Large intestine (tissue), 3 donors: ENCODE results near the gene GMPR2. TPM values are rescaled to one million over a fixed set of nuclear protein-coding genes. Genes with fewer than 3 reads are reported as not detected.
A peak's percentile ranks its signal among the peaks of the same experiment; 100 is the strongest.

ENCODE experiments used
- DNase-seq, 2 donors: peaks; one replicate each; pipeline versions ENCODE4 v3.0.0 to v3.0.0-alpha.2; 2013
- H3K27ac ChIP-seq: one replicate; pipeline ENCODE4 v1.5.1; 2013; ENCODE audit warnings: low read length
- H3K27me3 ChIP-seq: 2 replicates; pipeline ENCODE4 v1.6.1; 2013; ENCODE audit warnings: low read length; ENCODE audit not compliant: control insufficient read depth, insufficient read depth
- H3K36me3 ChIP-seq: 2 replicates; pipeline ENCODE4 v1.6.1; 2013; ENCODE audit warnings: low read length; ENCODE audit not compliant: control insufficient read depth, insufficient read depth
- H3K4me1 ChIP-seq: one replicate; pipeline ENCODE4 v1.6.1; 2013; ENCODE audit warnings: low read length; ENCODE audit not compliant: control insufficient read depth, insufficient read depth
- H3K4me3 ChIP-seq: one replicate; pipeline ENCODE4 v1.5.1; 2013; ENCODE audit warnings: low read length
- H3K9me3 ChIP-seq: one replicate; pipeline ENCODE4 v1.6.1; 2013; ENCODE audit warnings: mild to moderate bottlenecking, low read depth, low read length, moderate library complexity; ENCODE audit not compliant: control insufficient read depth
- WGBS: methylation state at CpG from one replicate; pipeline ENCODE4 v1.1.5; 2013; ENCODE audit warnings: low lambda C conversion rate; ENCODE audit not compliant: insufficient coverage; 5-methylcytosine and 5-hydroxymethylcytosine counted together
- polyA plus RNA-seq: library from polyadenylated mRNA; unstranded; fragments of 120-200 nt; gene quantifications from one replicate; pipeline ENCODE4 v1.2.1, GENCODE V29; 2013

Gene GMPR2
- polyA plus RNA-seq, 1 donor, result 85.9 TPM

DNA sequence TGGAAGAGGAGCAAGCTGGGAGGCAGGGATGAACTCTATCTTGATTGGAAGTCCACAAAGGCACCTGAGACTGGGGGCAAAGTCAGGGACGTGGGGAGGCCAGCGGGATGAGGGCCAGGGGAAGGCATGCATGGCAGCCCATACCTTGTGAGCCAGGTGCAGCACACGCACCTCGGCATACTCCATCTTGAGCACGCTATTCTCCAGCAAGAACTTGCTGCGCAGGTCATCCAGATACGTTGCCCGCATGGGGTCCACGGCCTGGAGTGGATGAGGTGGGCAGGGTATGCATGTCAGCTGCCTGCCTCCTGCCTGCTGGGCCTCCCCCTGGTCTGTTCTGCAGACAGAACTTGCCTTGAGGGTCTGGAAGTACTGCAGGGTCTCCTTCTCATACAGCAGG lies 34.8 kb downstream of the GMPR2 start:
- Histone ChIP-seq H3K4me3 (no peak overlapping the region), H3K36me3 (peaks cover 39% of the 10 kb centered on the region), H3K9me3 (no peaks in the 10 kb centered on the region), H3K27me3 (no peaks in the 10 kb centered on the region), H3K27ac (no peak overlapping the region), H3K4me1 (peaks cover 9% of the 10 kb centered on the region)
- no peak for DNase-seq
- WGBS, result no CpG with 5 or more reads among the region's 9 CpGs

DNA sequence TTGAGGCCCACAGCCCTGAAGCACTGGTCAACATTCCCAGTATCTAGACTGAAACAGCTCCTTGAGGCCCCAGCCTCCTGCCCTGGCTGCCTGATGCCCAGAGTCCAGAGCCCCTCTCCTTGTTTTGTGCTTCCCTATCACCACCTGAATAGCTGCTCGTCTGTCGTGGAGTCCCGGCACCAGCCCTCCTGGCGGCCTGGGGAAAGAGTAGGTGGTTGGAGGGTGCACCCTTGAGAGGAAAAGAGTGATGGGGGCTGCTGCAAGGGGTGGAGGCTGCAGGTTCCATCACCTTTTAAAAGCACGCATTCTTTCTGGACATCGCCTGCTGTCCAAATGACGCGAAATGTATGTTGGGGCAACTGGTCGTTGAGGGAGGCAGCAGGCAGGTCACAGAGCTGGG lies 35.5 kb downstream of the GMPR2 start:
- no CpG with 5 or more reads among the region's 9 CpGs for WGBS
- DNase-seq, result no peak
- Histone ChIP-seq H3K9me3 (no peaks in the 10 kb centered on the region), H3K4me3 (no peak overlapping the region), H3K27me3 (no peaks in the 10 kb centered on the region), H3K36me3 (peaks cover 39% of the 10 kb centered on the region), H3K4me1 (peaks cover 9% of the 10 kb centered on the region), H3K27ac (no peak overlapping the region)

DNA sequence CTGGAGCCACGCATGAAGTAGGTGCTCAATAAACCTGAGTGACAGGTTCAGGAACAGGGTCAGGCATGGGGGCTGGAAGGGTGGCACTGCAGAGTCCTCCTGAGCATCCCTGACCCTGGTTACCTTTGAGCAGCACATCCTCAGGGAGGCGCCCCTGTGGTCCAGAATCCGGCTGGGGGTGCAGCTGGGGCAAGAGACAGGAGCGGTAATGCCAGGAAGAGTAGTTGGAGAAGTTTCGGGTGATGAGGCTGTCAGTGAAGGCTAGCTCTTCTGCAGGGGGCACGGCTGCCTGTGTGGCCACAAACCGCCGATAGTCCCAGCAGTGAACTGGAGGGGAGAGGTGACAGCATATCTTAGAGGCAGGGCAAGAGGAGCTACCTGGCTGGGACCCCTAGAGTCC lies 36.6 kb downstream of the GMPR2 start:
- Histone ChIP-seq H3K4me3 (no peak overlapping the region), H3K4me1 (peaks cover 9% of the 10 kb centered on the region), H3K27me3 (no peaks in the 10 kb centered on the region), H3K27ac (no peak overlapping the region), H3K36me3 (peaks cover 39% of the 10 kb centered on the region), H3K9me3 (no peaks in the 10 kb centered on the region)
- WGBS, result no CpG with 5 or more reads among the region's 8 CpGs
- DNase-seq, result no peak

DNA sequence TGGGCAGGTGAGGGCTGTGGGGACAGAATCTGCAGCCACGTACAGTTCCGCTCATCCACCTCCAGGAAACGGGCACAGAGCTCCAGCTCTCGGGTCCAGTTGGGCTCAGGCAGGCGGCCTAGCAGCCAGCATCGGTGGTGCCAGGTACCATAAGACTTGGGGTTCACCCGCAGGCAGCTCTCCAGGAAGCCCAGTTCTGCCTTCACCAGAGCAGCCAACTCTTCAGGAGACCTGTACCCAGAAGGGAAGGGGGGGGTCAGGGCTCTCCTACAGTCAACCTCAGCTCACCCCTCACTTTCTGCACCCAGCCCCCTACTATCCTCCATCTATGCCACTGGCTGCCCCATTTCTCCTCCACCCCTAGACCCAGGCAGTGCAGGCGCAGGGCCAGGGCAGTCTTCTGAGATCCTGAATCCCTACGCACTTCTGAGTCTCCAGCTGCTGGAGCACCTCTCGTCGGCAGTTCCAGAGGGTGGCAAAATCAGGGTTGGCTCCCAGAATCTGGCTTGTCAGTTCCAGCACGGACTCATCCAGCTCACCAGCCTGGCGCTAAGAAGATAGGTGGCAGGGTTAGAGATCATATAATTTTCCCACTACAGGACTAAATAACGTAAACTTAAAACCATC lies 37.3 kb downstream of the GMPR2 start:
- no peak for DNase-seq
- Histone ChIP-seq H3K4me3 (no peak overlapping the region), H3K27ac (no peak overlapping the region), H3K9me3 (no peaks in the 10 kb centered on the region), H3K36me3 (peaks cover 39% of the 10 kb centered on the region), H3K27me3 (no peaks in the 10 kb centered on the region), H3K4me1 (peaks cover 9% of the 10 kb centered on the region)
- 100% methylated on average over 1 of the region's 14 CpGs for WGBS

DNA sequence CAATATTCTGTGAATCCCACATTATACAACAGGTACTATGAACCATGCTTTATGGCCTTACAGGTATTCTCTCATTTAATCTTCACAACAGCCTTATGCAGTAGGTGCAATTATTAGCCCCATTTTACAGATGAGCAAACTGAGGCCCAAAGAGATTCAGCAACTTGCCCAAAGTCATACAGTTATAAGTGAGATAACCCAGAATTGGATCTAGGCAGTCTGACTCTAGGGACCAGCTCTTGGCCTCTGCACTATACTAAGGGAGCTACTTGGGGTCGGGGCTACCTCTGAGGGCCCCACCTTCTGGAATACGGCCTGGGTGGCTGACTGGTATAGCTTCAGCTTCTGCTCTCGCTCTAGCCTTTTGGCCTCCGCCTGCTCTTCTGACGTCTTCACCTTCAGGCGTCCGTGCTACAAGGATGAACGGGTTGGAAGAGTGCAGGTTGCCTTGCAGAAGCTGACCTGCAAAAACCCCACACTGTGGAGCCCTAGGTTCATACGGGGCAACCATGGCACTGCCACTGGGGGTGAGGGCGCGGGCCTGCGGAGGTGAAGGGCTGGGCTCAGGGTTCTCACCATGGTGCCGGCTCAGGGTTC lies 37.9 kb downstream of the GMPR2 start:
- peak overlapping the region; percentile 81 for H3K27ac ChIP-seq
- DNase-seq, result no peak
- peak overlapping the region; percentile 65 for H3K4me3 ChIP-seq
- no CpG with 5 or more reads among the region's 13 CpGs for WGBS
- no peaks in the 10 kb centered on the region for H3K27me3 ChIP-seq
- no peaks in the 10 kb centered on the region for H3K9me3 ChIP-seq
- peaks cover 9% of the 10 kb centered on the region for H3K4me1 ChIP-seq
- peaks cover 37% of the 10 kb centered on the region for H3K36me3 ChIP-seq

DNA sequence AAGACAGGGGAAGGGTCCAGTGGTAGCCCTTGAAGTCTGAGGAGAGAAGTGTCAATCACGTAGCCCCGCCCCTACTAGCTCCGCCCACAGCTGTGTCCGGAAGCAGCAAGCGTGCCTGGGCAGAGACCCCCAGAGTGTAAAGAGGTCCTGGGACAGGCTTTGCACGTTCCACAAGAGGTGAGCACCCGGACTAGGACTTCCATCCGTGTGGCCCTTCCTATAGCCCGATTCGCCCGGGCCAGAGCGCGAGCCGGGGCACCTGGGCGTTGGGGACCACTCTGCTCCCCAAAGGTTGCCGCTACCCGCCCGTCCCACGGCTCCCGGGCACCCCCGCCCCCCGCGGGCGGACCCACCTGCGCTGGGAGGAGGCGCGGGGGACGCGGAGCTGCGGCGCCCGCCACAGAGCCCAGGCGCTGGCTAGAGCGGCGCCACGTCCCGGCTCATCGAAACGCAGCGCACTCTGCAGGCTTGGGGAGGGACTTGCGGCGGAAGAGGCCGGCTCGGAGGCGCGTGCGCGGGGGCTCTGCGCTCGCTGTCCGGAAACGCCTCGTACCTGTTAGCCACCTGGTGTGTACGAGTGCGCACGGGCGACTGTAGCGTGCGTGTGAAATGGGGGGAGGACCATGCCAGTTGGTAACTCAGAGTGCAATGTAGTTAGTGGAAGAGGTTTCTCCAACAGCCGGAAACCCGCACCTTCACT lies 38.6 kb downstream of the GMPR2 start, which contains the start of gene RABGGTA:
Gene RABGGTA (minus strand): TSS at position 464 of the 700 bp plus-strand sequence. CDS start 482 bp downstream, outside the sequence.
- Histone ChIP-seq H3K27me3 (no peaks in the 10 kb centered on the region), H3K4me1 (peaks cover 9% of the 10 kb centered on the region), H3K4me3 (peak within 1 kb of the TSS; percentile 65), H3K36me3 (peaks cover 33% of the 10 kb centered on the region), H3K9me3 (no peaks in the 10 kb centered on the region), H3K27ac (peak within 1 kb of the TSS; percentile 81)
- no CpG with 5 or more reads among the region's 61 CpGs for WGBS
- DNase-seq, result peak; percentile 95

DNA sequence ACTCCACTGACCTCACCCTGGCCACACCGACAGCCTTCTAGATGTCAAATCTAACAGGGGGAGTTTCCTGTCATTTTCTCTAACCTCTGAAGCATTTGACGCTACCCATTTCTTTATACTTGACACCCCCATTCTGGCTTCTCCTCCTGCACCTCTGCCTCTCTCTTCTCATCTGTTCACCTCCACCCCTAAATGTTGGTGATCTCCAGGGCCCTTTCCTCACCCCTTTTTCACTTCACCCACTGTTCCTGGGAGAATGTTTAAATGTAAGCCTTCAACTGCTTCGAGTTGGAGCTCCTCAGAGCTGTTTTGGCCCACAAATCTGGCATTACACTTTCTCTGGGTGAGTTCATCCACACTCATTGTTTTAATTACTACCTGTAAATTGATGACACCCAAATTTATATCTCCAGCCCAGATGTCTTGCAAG lies 39.1 kb downstream of the GMPR2 start:
- H3K9me3 ChIP-seq, result no peaks in the 10 kb centered on the region
- H3K27ac ChIP-seq, result peak overlapping the region; percentile 29
- no peak for DNase-seq
- peak overlapping the region; percentile 65 for H3K4me3 ChIP-seq
- 0% methylated on average over 1 of the region's 3 CpGs for WGBS
- H3K36me3 ChIP-seq, result peaks cover 28% of the 10 kb centered on the region
- H3K4me1 ChIP-seq, result peaks cover 9% of the 10 kb centered on the region
- no peaks in the 10 kb centered on the region for H3K27me3 ChIP-seq

DNA sequence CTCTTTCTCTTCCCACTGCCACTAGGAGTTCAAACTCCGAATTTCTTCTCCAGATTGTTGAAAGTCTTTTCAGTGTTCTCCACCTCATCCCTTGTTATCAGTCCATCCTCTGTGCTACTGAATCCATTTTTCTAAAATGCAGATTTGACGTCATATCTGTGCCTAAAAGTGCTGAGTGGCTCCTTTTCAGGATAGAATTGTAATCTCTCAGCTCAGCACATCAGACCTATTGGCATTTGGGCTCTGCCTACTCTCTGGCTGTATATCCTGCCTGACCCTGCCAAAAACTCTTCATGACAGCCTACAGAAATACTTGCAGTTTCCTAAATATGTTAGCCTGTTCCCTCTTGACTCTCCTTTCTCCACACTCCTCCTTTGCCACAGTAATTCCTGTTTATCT lies 39.7 kb downstream of the GMPR2 start:
- H3K4me1 ChIP-seq, result peaks cover 9% of the 10 kb centered on the region
- no CpG with 5 or more reads among the region's 2 CpGs for whole genome bisulfite sequencing
- H3K4me3 ChIP-seq, result no peak overlapping the region
- no peak for DNase-seq
- no peaks in the 10 kb centered on the region for H3K27me3 ChIP-seq
- H3K9me3 ChIP-seq, result no peaks in the 10 kb centered on the region
- peaks cover 22% of the 10 kb centered on the region for H3K36me3 ChIP-seq
- no peak overlapping the region for H3K27ac ChIP-seq

DNA sequence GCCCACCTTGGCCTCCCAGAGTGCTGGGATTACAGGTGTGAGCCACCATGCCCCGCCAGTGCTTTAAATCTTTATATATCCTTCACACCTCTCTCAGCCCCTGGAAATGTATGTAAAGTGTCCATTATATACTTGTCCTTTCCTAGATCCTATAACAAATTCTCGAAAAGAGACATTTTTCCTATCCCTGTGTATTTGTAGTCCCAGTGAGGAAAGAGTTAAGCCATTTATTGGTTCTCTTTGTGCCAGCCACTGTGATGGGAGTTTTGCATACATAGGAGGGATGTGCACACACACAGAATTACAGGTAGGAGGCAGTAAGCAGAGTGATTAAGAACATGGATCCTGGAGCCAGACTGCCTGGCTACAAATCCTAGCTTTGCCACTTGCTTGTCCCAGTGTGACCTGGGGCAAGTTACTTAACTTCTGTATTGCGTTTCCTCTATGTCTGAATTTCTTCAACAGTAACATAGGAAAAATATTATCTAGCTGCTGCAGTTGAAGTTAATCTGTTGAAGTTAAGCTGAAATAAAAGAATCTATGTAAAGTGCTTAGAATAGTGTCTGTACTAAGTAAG lies 40.8 kb downstream of the GMPR2 start:
- WGBS, result no CpG with 5 or more reads among the region's 3 CpGs
- no peak for DNase-seq
- no peaks in the 10 kb centered on the region for H3K9me3 ChIP-seq
- H3K4me1 ChIP-seq, result peaks cover 9% of the 10 kb centered on the region
- H3K4me3 ChIP-seq, result no peak overlapping the region
- peaks cover 13% of the 10 kb centered on the region for H3K36me3 ChIP-seq
- H3K27me3 ChIP-seq, result no peaks in the 10 kb centered on the region
- no peak overlapping the region for H3K27ac ChIP-seq

DNA sequence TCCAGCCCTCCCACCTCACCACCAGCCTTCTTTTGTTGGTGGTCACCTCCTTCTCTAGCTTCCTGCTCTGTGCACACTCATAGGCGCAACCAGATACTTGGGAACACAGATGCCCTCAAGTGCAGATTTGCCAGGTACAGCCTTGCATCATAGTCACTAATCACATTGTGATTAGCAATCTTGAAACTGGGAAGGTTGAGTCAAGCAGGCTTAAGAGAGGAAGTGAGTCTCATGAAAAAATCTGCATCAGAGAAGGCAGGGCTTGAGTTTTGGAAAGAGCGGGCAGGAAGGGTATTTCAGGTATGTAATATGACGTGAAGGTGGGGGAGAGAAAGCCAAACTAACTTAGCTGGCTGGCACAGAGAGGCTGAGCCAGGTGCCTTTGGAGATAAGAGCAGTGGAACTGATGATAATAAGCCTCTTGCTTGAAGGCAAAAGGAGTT lies 41.4 kb downstream of the GMPR2 start:
- no peak overlapping the region for H3K27ac ChIP-seq
- no peaks in the 10 kb centered on the region for H3K27me3 ChIP-seq
- WGBS, result 76% methylated on average over 2 of the region's 3 CpGs
- H3K4me1 ChIP-seq, result peaks cover 9% of the 10 kb centered on the region
- H3K4me3 ChIP-seq, result no peak overlapping the region
- H3K36me3 ChIP-seq, result peaks cover 7% of the 10 kb centered on the region
- DNase-seq, result no peak
- H3K9me3 ChIP-seq, result no peaks in the 10 kb centered on the region
